GM21723 (cell line): ENCODE measurements around the gene PPP1CB.

Experiments
- ATAC-seq: cut with Tn5 transposase; IDR thresholded peaks from one replicate; pipeline ENCODE4 v1.9.1; 2021; ENCODE audit warnings: mild to moderate bottlenecking, moderate library complexity; ENCODE audit not compliant: unreplicated experiment

PPP1CB gene

GRCh38 chr2:28842042-28842441 is 90.4 kb downstream of the PPP1CB start:
- no peak for ATAC-seq
